VCaP (cell line): ENCODE measurements around the gene NEK2.

Experiments used
- H3K27ac ChIP-seq: fragments of 450-650 bp; 2 replicates; pipeline ENCODE4 v1.5.1; 2017
- CTCF ChIP-seq: fragments of 450-650 bp; conservative IDR thresholded peaks from 2 replicates; pipeline ENCODE4 v1.5.1; 2017; ENCODE audit warnings: mild to moderate bottlenecking, moderate library complexity

Gene NEK2

DNA sequence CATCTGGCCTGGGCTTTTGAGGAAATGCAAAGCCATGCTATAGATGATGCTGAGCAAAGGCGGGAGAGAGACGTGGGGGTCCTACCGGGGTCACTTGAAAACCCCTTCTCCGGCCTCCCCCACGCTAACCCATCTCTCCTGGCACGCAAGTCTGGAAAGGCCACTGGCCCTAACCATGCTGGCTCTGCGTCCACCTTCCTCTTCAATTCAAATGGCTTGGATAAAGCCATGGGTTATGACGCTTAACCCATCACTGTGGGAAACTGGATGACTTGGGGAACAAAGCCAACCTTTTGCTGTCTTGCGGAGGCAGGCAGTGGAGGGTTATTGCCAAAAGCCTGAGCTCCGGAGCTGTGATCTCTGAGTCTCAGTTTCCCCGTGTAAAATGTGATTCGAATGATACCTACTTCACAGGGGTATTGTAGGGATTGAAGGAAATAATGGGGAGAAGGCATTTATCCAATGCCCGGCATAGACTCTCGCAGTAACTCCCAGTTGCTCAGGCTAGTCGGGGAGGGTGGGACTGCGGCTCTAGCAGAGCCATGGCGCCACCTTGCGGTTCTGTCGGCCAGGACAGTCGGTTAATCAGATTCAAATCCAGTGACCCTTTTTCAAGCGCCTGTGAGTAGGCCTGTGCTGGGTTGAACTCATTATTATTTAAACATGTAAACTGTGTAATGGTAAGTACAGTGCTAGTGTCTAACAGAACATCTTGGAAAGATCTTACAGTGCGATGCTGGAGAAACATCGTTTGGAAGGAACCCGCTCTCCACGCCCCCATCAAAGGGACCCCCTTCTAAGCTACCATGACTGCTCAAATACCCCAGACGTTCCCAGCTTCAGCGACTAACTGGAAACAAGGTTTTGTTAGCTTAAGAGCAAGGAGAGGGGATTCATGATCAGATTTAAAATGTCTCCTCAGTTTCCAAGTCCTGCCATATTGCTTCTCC lies 20.3 kb downstream of the NEK2 start:
- no peak overlapping the region for H3K27ac ChIP-seq
- peak; percentile 94 for TF ChIP-seq CTCF

GRCh38 chr1:211653959-211654496 lies 21.4 kb downstream of the NEK2 start:
- no peak for TF ChIP-seq CTCF
- H3K27ac ChIP-seq, result no peak overlapping the region

DNA sequence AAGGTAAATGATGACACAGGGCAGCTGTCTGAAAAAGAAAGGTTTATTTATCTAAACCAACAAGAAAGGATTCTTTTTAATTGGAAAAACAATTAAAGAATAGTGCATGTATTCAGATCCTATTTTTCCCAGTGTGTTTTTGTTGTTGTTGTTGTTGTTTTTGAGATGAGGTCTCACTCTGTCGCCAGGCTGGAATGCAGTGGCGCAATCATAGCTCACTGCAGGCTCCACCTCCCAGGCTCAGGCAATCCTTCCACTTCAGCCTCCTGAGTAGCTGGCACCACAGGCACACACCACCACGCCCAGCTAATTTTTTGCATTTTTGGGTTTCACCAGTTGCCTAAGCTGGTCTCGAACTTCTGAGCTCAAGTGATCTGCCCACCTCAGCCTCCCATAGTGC lies 22.1 kb downstream of the NEK2 start:
- H3K27ac ChIP-seq, result no peak overlapping the region
- TF ChIP-seq CTCF, result no peak

GRCh38 chr1:211652371-211652770 lies 23.1 kb downstream of the NEK2 start:
- H3K27ac ChIP-seq, result no peak overlapping the region
- no peak for TF ChIP-seq CTCF

DNA sequence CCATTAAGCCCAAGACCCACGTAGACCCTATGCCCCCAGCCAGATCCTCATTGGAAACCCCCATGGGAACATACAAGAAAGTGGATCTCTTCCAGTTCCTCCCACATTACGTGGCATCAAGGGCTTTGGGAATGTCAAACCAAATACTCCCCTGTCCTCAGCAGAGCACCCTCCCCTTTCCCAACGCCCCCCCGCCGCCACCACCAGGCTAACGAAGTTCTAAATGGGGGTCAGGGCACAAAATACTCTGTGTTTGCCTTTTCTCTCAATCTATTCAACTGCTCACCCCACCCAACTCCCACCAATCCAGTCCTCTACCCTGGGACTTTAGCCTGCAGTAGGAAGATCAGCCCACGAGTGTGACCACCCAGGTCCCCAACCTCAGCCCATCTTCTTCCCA lies 24.5 kb downstream of the NEK2 start:
- H3K27ac ChIP-seq, result no peak overlapping the region
- no peak for TF ChIP-seq CTCF

GRCh38 chr1:211648980-211649934 lies 26.2 kb downstream of the NEK2 start:
- no peak for TF ChIP-seq CTCF
- no peak overlapping the region for H3K27ac ChIP-seq

DNA sequence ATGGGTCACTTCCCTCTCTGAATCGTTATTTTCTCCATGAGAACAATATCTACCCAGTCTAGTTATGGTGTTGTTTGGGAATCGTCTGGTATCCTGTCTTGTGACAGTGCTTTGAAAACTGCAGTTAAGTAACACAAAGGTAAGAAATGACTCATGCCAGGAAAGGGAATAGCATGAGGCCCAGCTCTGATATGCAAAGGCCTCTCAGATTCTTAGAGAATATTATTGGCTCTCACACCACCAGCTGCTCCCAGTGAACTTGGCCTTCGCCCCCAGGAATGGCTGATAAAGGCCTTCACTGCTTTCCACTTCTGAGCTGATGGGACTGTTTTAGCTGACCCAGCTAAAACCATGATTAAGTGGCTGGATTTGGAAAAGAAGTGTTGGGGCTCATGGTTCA lies 27.1 kb downstream of the NEK2 start:
- H3K27ac ChIP-seq, result no peak overlapping the region
- no peak for TF ChIP-seq CTCF
